Esophagus squamous epithelium (tissue), 4 donors: ENCODE measurements around the gene MOSMO.

Source experiments
- POLR2A ChIP-seq, 4 donors: fragments of 450-650 bp; IDR thresholded peaks; one replicate each; pipeline ENCODE4 v1.6.1; 2017; ENCODE audit warnings: antibody characterized with exemption in 4 of 4, mild to moderate bottlenecking in 4 of 4, moderate library complexity in 3 of 4
- TF ChIP-seq, protein P1 (sequence below), 6 experiments: fragments of 450-650 bp in 4 of 6; fragments of 200-600 bp in 2 of 6; sonication (generic) in 2 of 6; IDR thresholded peaks; one replicate each; pipeline ENCODE4 v1.5.1; 2016 to 2019; ENCODE audit warnings: antibody characterized with exemption in 6 of 6, mild to moderate bottlenecking in 4 of 6, moderate library complexity in 4 of 6

DNA sequence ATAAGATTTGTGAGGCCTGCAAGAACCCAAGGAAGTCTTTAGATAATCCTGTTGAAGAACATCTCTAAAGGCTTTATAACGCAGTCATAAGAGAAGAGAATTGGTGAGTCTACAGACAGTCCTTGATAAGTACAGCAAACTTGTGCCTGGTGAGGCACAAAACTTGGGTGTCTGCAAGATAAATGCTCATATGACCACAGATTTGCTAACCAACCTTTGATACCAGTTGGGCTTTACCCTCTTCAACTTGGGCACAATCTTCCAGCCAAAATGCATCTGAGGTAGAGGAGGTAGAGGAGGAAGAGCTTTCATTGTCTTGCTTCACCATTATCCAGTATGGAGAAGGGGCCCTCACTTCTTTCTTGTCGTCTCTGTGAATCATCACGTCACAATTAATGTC lies 23.8 kb upstream of the MOSMO start:
- TF ChIP-seq, protein P1, sequence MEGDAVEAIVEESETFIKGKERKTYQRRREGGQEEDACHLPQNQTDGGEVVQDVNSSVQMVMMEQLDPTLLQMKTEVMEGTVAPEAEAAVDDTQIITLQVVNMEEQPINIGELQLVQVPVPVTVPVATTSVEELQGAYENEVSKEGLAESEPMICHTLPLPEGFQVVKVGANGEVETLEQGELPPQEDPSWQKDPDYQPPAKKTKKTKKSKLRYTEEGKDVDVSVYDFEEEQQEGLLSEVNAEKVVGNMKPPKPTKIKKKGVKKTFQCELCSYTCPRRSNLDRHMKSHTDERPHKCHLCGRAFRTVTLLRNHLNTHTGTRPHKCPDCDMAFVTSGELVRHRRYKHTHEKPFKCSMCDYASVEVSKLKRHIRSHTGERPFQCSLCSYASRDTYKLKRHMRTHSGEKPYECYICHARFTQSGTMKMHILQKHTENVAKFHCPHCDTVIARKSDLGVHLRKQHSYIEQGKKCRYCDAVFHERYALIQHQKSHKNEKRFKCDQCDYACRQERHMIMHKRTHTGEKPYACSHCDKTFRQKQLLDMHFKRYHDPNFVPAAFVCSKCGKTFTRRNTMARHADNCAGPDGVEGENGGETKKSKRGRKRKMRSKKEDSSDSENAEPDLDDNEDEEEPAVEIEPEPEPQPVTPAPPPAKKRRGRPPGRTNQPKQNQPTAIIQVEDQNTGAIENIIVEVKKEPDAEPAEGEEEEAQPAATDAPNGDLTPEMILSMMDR (IDR thresholded peaks at IDR 0.05), result no peak
- no peak for TF ChIP-seq POLR2A (IDR thresholded peaks at IDR 0.05)
